BLaER1 treated with 17β-estradiol and CSF1 and Interleukin-3, amounts not matched to agents 10 nM and 100 nM (cell line): ENCODE measurements around the gene DDN.

Experiments used
- H3K27ac ChIP-seq, 11 experiments: shearing (Covaris generic); formaldehyde crosslinking; 2 replicates each; pipeline ENCODE4 v1.8.1; 2022
- H3K27me3 ChIP-seq, 11 experiments: shearing (Covaris generic); formaldehyde crosslinking; 2 replicates each; pipeline ENCODE4 v1.8.1; 2022
- H3K36me3 ChIP-seq, 11 experiments: shearing (Covaris generic); formaldehyde crosslinking; 2 replicates each; pipeline ENCODE4 v1.8.1; 2022
- H3K4me1 ChIP-seq, 10 experiments: shearing (Covaris generic); formaldehyde crosslinking; 2 replicates each; pipeline ENCODE4 v1.8.1; 2022
- H3K4me2 ChIP-seq, 11 experiments: shearing (Covaris generic); formaldehyde crosslinking; 2 replicates each; pipeline ENCODE4 v1.8.1; 2022
- H3K4me3 ChIP-seq, 10 experiments: shearing (Covaris generic); formaldehyde crosslinking; 2 replicates each; pipeline ENCODE4 v1.8.1; 2022
- H3K9ac ChIP-seq, 11 experiments: shearing (Covaris generic); formaldehyde crosslinking; 2 replicates each; pipeline ENCODE4 v1.8.1; 2022
- H3K9me3 ChIP-seq, 11 experiments: shearing (Covaris generic); formaldehyde crosslinking; replicated peaks in 1 of 11; 2 replicates each; pipeline ENCODE4 v1.8.1; 2022
- H4K20me1 ChIP-seq, 11 experiments: shearing (Covaris generic); formaldehyde crosslinking; 2 replicates each; pipeline ENCODE4 v1.8.1; 2022
- Cebpa-rat ChIP-seq, 11 experiments: shearing (Covaris generic); IDR thresholded peaks; 2 replicates each; pipeline ENCODE4 v1.8.1; 2022

DDN gene

DNA sequence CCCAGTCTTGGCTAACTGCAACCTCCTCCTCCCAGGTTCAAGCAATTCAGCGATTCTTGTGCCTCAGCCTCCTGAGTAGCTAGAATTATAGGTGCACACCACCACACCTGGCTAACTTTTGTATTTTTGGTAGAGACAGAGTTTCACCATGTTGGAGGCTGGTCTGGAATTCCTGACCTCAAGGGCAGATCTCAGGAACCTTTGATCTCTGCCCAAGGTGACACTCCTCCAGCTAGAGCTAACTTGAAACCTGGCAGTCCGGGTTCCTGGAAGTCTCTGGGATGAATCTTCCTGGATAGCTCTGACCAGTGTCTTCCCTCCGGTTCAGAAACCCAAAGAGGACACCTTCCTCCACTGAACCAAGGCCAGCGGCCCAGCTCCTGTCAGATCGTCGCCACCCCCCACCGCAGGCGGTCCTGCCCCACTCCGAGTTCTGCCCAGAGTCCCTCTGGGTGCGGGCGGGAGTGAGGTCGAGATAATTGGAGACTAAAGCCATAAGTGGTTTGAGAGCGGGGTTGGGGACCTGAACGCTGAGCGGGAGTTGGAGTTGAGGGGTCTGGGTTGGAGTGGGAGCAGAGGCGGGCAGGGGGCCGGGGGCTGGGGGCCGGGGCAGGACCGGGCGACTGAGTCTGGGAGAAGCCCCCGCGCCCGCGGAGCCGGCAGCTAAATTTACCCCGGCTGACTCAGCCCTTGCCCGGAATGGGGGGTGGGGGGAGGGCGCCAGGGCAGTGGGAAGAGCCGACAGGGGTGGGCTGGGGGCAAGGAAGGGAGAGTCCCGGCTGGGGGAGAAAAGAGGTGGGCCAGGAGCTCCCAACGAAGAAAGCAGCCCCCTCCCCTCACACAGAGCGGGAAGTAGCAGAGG, 4.7 kb downstream of the DDN start:
- Histone ChIP-seq H4K20me1 (peaks cover 0 to 25% (median 6%) of the 10 kb centered on the region in 11 experiments; a peak in 10 of 22 replicates), H3K9me3 (no peaks in the 10 kb centered on the region), H3K4me2 (peak overlapping the region in 5 of 11 experiments; percentile 60 to 94 (median 67); a peak in 6 of 22 replicates), H3K27ac (no peak overlapping the region), H3K9ac (no peak overlapping the region), H3K36me3 (no peaks in the 10 kb centered on the region), H3K4me1 (peaks cover 24 to 55% (median 48%) of the 10 kb centered on the region in 10 experiments), H3K27me3 (peaks cover 52 to 67% (median 59%) of the 10 kb centered on the region in 11 experiments), H3K4me3 (no peak overlapping the region)
- no peak for TF ChIP-seq Cebpa-rat (IDR thresholded peaks at IDR 0.05)

- H3K36me3 ChIP-seq = no peaks in the 10 kb centered on the region
- peaks cover 47 to 61% (median 56%) of the 10 kb centered on the region in 11 experiments for H3K27me3 ChIP-seq
- H3K4me3 ChIP-seq = no peak overlapping the region
- H3K9me3 ChIP-seq = no peaks in the 10 kb centered on the region
- H3K9ac ChIP-seq = no peak overlapping the region
- no peak for TF ChIP-seq Cebpa-rat (IDR thresholded peaks at IDR 0.05)
- H3K4me2 ChIP-seq = no peak overlapping the region
- no peak overlapping the region for H3K27ac ChIP-seq
- peaks cover 0 to 23% (median 6%) of the 10 kb centered on the region in 11 experiments; a peak in 8 of 22 replicates for H4K20me1 ChIP-seq
- H3K4me1 ChIP-seq = peaks cover 19 to 50% (median 43%) of the 10 kb centered on the region in 10 experiments; a peak in 19 of 20 replicates
Observed at GRCh38 chr12:48993787-48994186, 5.4 kb downstream of the DDN start.

DNA sequence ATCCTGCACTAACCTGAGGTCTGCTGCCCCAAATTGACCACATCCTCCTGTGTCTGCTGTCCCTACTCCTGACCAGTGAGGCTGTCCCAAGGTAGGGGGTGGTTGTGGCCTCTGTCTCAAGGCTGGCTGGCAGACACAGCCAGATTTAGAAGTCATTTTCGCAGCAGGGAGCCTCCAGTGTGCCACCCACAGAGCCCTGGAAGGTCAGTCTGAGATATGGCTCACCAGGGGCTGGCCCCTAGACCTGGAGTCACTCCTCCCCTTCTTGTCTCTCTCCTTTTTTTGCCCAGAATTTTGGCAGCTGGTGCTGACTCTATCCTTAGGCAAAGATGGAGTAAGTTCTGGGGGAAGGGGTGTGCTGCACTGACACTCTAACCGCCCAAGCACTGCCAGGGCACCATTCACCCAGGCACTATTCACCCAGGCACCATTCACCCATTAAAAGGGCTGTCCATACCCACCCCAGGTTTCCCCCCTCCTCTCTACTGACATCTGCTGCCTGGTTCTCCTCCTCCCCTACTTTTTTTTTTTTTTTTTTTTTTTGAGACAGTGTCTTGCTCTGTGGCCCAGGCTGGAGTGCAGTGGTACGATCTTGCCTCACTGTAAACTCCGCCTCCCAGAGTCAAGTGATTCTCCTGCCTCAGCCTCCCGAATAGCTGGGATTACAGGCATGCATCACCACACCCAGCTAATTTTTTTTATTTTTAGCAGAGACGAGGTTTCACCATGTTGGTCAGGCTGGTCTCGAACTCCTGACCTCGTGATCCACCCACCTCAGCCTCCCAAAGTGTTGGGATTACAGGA, 7.7 kb downstream of the DDN start:
- H3K9ac ChIP-seq = peak overlapping the region in 1 of 11 experiments; percentile 6; a peak in 1 of 22 replicates
- peak overlapping the region in 9 of 11 experiments; percentile 23 to 63 (median 46); a peak in 18 of 22 replicates for H3K4me2 ChIP-seq
- H3K36me3 ChIP-seq = no peaks in the 10 kb centered on the region
- TF ChIP-seq Cebpa-rat (IDR thresholded peaks at IDR 0.05) = no peak
- H4K20me1 ChIP-seq = 0 out of 22 replicates have a peak, but pooled peaks cover 0 to 8% (median 0%) of the 10 kb centered on the region in 11 experiments
- peaks cover 0 to 36% (median 24%) of the 10 kb centered on the region in 10 experiments; a peak in 17 of 20 replicates for H3K4me1 ChIP-seq
- H3K4me3 ChIP-seq = no peak overlapping the region
- H3K27ac ChIP-seq = no peak overlapping the region
- no peaks in the 10 kb centered on the region for H3K9me3 ChIP-seq
- H3K27me3 ChIP-seq = peaks cover 23 to 53% (median 33%) of the 10 kb centered on the region in 11 experiments

- Histone ChIP-seq H3K9me3 (no peaks in the 10 kb centered on the region), H3K27me3 (peaks cover 14 to 44% (median 24%) of the 10 kb centered on the region in 11 experiments), H4K20me1 (peaks cover 0 to 1% (median 0%) of the 10 kb centered on the region in 11 experiments; a peak in 1 of 22 replicates), H3K36me3 (no peaks in the 10 kb centered on the region), H3K4me2 (peak overlapping the region in 9 of 11 experiments; percentile 0 to 63 (median 46); a peak in 16 of 22 replicates), H3K9ac (peak overlapping the region in 1 of 11 experiments; percentile 6; a peak in 2 of 22 replicates), H3K4me1 (peaks cover 8 to 39% (median 30%) of the 10 kb centered on the region in 10 experiments), H3K4me3 (no peak overlapping the region), H3K27ac (no peak overlapping the region)
- no peak for TF ChIP-seq Cebpa-rat (IDR thresholded peaks at IDR 0.05)
Observed at GRCh38 chr12:48990552-48990951, 8.6 kb downstream of the DDN start.

- Histone ChIP-seq H4K20me1 (peaks cover 0 to 13% (median 0%) of the 10 kb centered on the region in 11 experiments; a peak in 3 of 22 replicates), H3K27me3 (peaks cover 7 to 42% (median 23%) of the 10 kb centered on the region in 11 experiments)
- TF ChIP-seq Cebpa-rat (IDR thresholded peaks at IDR 0.05) = no peak
Observed at GRCh38 chr12:48988030-48988649, 11.0 kb downstream of the DDN start.

DNA sequence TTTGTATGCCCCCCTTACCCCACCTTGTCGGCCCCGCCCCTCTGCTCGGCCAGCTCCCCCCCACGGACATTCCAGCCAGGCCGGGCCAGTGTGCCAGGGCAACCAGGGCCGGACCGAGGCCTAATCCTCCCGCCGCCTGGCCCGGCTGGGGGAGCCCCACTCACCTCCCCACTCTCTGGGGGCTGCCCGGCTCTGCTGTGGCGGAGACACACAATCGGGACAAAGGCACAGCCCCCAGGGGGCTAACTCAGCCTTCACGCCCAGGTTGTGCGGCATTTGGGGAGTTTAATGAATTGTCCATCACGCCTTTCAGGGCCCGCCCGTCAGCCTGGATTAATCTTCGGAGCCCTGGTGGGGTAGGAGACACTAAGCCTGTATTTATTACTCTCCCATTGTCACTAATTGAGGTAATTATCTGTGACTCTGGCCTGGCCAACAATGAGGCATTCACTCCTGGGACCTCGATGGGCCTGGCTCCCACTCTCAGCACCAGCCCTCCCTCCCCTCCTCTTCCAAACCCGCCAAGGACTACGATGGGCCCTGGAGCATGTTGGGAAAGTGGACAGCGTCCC, 12.4 kb downstream of the DDN start:
- peaks cover 18 to 62% (median 49%) of the 10 kb centered on the region in 10 experiments for H3K4me1 ChIP-seq
- H3K27me3 ChIP-seq = peaks cover 19 to 53% (median 35%) of the 10 kb centered on the region in 11 experiments
- peaks cover 0 to 25% (median 3%) of the 10 kb centered on the region in 11 experiments; a peak in 12 of 22 replicates for H4K20me1 ChIP-seq
- no peak for TF ChIP-seq Cebpa-rat (IDR thresholded peaks at IDR 0.05)
- H3K4me3 ChIP-seq = no peak overlapping the region
- no peaks in the 10 kb centered on the region for H3K36me3 ChIP-seq
- peak overlapping the region in 6 of 11 experiments; percentile 79 to 94 (median 86); a peak in 10 of 22 replicates for H3K4me2 ChIP-seq
- H3K27ac ChIP-seq = no peak overlapping the region
- no peak overlapping the region for H3K9ac ChIP-seq
- no peaks in the 10 kb centered on the region for H3K9me3 ChIP-seq

More at GRCh38 chr12:48988030-48988649, 11.0 kb downstream of the DDN start:
- Histone ChIP-seq H3K4me3 (no peak overlapping the region), H3K9ac (no peak overlapping the region), H3K4me2 (0 out of 22 replicates have a peak overlapping the region, but pooled peaks of 1 of the 11 experiments have one; percentile 9), H3K36me3 (no peaks in the 10 kb centered on the region), H3K4me1 (peaks cover 9 to 55% (median 43%) of the 10 kb centered on the region in 10 experiments), H3K9me3 (no peaks in the 10 kb centered on the region), H3K27ac (no peak overlapping the region)

DNA sequence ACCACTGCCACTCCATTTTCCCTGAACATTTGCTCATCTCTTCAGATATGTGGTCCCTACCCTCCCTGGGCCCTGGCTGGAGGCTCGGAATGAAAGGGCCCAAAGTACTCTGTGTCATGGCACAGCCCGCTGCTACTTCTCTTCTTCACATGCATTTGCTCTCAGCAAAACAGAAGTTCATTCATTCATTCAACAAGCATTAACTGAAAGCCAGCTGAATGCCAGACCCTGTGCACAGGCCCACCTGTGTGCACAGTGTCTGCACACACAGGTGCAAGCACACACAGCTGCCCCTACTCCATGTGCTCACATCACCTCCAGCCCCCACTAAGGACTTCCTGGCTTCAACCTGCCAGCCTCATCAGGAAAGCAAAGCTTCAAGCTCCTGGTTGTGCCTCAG, 13.3 kb downstream of the DDN start:
- Histone ChIP-seq H3K4me3 (peak overlapping the region in 2 of 10 experiments; percentile 29 to 34; a peak in 2 of 20 replicates), H3K4me1 (peaks cover 27 to 65% (median 49%) of the 10 kb centered on the region in 10 experiments), H4K20me1 (peaks cover 0 to 34% (median 12%) of the 10 kb centered on the region in 11 experiments; a peak in 14 of 22 replicates), H3K9me3 (no peaks in the 10 kb centered on the region), H3K27ac (no peak overlapping the region), H3K27me3 (peaks cover 28 to 62% (median 44%) of the 10 kb centered on the region in 11 experiments), H3K4me2 (peak overlapping the region; percentile 37 to 94 (median 80)), H3K36me3 (no peaks in the 10 kb centered on the region), H3K9ac (peak overlapping the region in 3 of 11 experiments; percentile 16 to 40 (median 31); a peak in 3 of 22 replicates)
- no peak for TF ChIP-seq Cebpa-rat (IDR thresholded peaks at IDR 0.05)
